H1 (cell line): Measurements from ENCODE around the gene CLCF1. TPM values are rescaled to one million over a fixed set of nuclear protein-coding genes. Genes with fewer than 3 reads are reported as not detected.

ENCODE experiments used
- CTCF ChIA-PET: fragments of 300-600 bp; sonication (Branson Sonifier 250); formaldehyde crosslinking; loops from one replicate; lab custom pipeline; 2021; ENCODE audit not compliant: partially characterized antibody; lab: Charles Lee
- POLR2A ChIA-PET: fragments of 300-600 bp; sonication (Branson Sonifier 250); formaldehyde crosslinking; loops from one replicate; lab custom pipeline; 2021; ENCODE audit warnings: inconsistent platforms; ENCODE audit not compliant: partially characterized antibody; lab: Charles Lee
- DNase-seq, 2 experiments: peaks; one replicate each; pipeline versions ENCODE4 v3.0.0 to v3.0.0-alpha.2; 2010 to 2022; ENCODE audit warnings: low spot score in 2 of 2, low read depth in 1 of 2, mixed read lengths in 1 of 2
- FAIRE-seq: peaks from 2 replicates; lab custom pipeline; 2011; peaks lifted over from hg19 to GRCh38; lab: Jason Lieb, UNC
- H2AFZ ChIP-seq: 2 replicates; pipeline ENCODE4 v1.8.1; 2012; ENCODE audit warnings: low read length, inconsistent platforms
- H2AK5ac ChIP-seq: 2 replicates; pipeline ENCODE4 v1.6.1; 2013; ENCODE audit warnings: low read depth, low read length
- H2BK120ac ChIP-seq: replicated peaks from 2 replicates; pipeline ENCODE3; 2013; ENCODE audit warnings: low read depth, low read length, inconsistent platforms
- H2BK12ac ChIP-seq: 2 replicates; pipeline ENCODE4 v1.6.1; 2013; ENCODE audit warnings: low read depth, low read length
- H2BK15ac ChIP-seq: 2 replicates; pipeline ENCODE4 v1.6.1; 2013; ENCODE audit warnings: low read length
- H2BK20ac ChIP-seq: 2 replicates; pipeline ENCODE4 v1.6.1; 2013; ENCODE audit warnings: low read length
- H2BK5ac ChIP-seq: 2 replicates; pipeline ENCODE4 v1.6.1; 2013; ENCODE audit warnings: low read depth, low read length
- H3K14ac ChIP-seq: 2 replicates; pipeline ENCODE4 v1.6.1; 2013; ENCODE audit warnings: inconsistent platforms; ENCODE audit not compliant: insufficient read length
- H3K18ac ChIP-seq: 2 replicates; pipeline ENCODE4 v1.6.1; 2013; ENCODE audit warnings: low read length; ENCODE audit errors: extremely low read depth
- H3K23ac ChIP-seq: 2 replicates; pipeline ENCODE4 v1.6.1; 2013; ENCODE audit warnings: inconsistent platforms; ENCODE audit not compliant: insufficient read length
- H3K23me2 ChIP-seq: 2 replicates; pipeline ENCODE4 v1.6.1; 2013; ENCODE audit warnings: low read depth, low read length
- H3K27ac ChIP-seq: 2 replicates; pipeline ENCODE4 v1.6.1; 2011; ENCODE audit warnings: low read depth, low read length, inconsistent platforms
- H3K27me3 ChIP-seq, 4 experiments: replicated peaks in 1 of 4; 1 replicate in 1 of 4; 2 replicates in 3 of 4; pipeline versions ENCODE4 v1.6.1 to v1.8.1; 2011 to 2013; ENCODE audit warnings: low read length in 3 of 4, mild to moderate bottlenecking in 3 of 4, inconsistent platforms in 2 of 4, mixed read lengths in 2 of 4, moderate library complexity in 1 of 4; ENCODE audit not compliant: control insufficient read depth in 3 of 4, insufficient read depth in 3 of 4; ENCODE audit errors: extremely low read depth in 1 of 4
- H3K36me3 ChIP-seq, 4 experiments: 2 replicates each; pipeline versions ENCODE4 v1.6.1 to v1.8.1; 2011 to 2013; ENCODE audit warnings: mild to moderate bottlenecking in 4 of 4, low read length in 3 of 4, moderate library complexity in 2 of 4, control low read depth in 1 of 4, inconsistent platforms in 1 of 4; ENCODE audit not compliant: insufficient read depth in 4 of 4, control insufficient read depth in 2 of 4
- H3K4ac ChIP-seq: replicated peaks from 2 replicates; pipeline ENCODE3; 2013; ENCODE audit warnings: low read length, low read depth, mixed read lengths, inconsistent platforms; ENCODE audit not compliant: insufficient read length
- H3K4me1 ChIP-seq, 4 experiments: replicated peaks in 1 of 4; 1 replicate in 1 of 4; 2 replicates in 3 of 4; pipeline versions ENCODE4 v1.6.1 to v1.8.1; 2011 to 2013; ENCODE audit warnings: low read length in 3 of 4, inconsistent platforms in 2 of 4, mixed read lengths in 1 of 4; ENCODE audit not compliant: insufficient read depth in 4 of 4, control insufficient read depth in 3 of 4
- H3K4me2 ChIP-seq, 2 experiments: 2 replicates each; pipeline versions ENCODE4 v1.6.1 to v1.8.1; 2011 to 2013; ENCODE audit warnings: low read depth in 2 of 2, low read length in 2 of 2, control low read depth in 1 of 2, inconsistent platforms in 1 of 2, mild to moderate bottlenecking in 1 of 2; ENCODE audit not compliant: insufficient read depth in 1 of 2
- H3K4me3 ChIP-seq, 4 experiments: fragments of 200-600, 300-600 bp in 1 of 4; sonication (generic), shearing (Covaris generic), sonication (Bioruptor Twin) in 1 of 4; 2 replicates each; pipeline versions ENCODE4 v1.5.1 to v1.8.1; 2011 to 2016; ENCODE audit warnings: low read length in 4 of 4, low read depth in 3 of 4, control low read depth in 2 of 4, inconsistent platforms in 2 of 4, mild to moderate bottlenecking in 2 of 4, mixed read lengths in 1 of 4, moderate library complexity in 1 of 4; ENCODE audit not compliant: insufficient read depth in 2 of 4; ENCODE audit errors: extremely low read depth in 1 of 4
- H3K56ac ChIP-seq: replicated peaks from 2 replicates; pipeline ENCODE3; 2013; ENCODE audit warnings: low read depth, mild to moderate bottlenecking, mixed read lengths, low read length, inconsistent platforms; ENCODE audit not compliant: insufficient read length
- H3K79me1 ChIP-seq: 2 replicates; pipeline ENCODE4 v1.6.1; 2013; ENCODE audit warnings: low read depth, low read length, control low read depth
- H3K79me2 ChIP-seq, 2 experiments: 2 replicates each; pipeline versions ENCODE4 v1.6.1 to v1.8.1; 2012 to 2013; ENCODE audit warnings: low read length in 2 of 2, mild to moderate bottlenecking in 2 of 2, inconsistent platforms in 1 of 2; ENCODE audit not compliant: insufficient read depth in 2 of 2, control insufficient read depth in 1 of 2
- H3K9ac ChIP-seq, 4 experiments: replicated peaks in 1 of 4; 1 replicate in 1 of 4; 2 replicates in 3 of 4; pipeline versions ENCODE4 v1.6.1 to v1.8.1; 2011 to 2013; ENCODE audit warnings: low read depth in 3 of 4, low read length in 3 of 4, control low read depth in 2 of 4, mild to moderate bottlenecking in 2 of 4, moderate library complexity in 2 of 4, inconsistent platforms in 1 of 4; ENCODE audit errors: extremely low read depth in 1 of 4
- H3K9me3 ChIP-seq, 2 experiments: 2 replicates each; pipeline versions ENCODE4 v1.6.1 to v1.8.1; 2012 to 2013; ENCODE audit warnings: mild to moderate bottlenecking in 2 of 2, moderate library complexity in 2 of 2, control low read depth in 1 of 2, inconsistent platforms in 1 of 2, low read depth in 1 of 2, low read length in 1 of 2, mixed read lengths in 1 of 2; ENCODE audit not compliant: insufficient read depth in 2 of 2
- H4K20me1 ChIP-seq, 2 experiments: replicated peaks in 1 of 2; 2 replicates each; pipeline versions ENCODE3 to v1.8.1; 2011 to 2013; ENCODE audit warnings: inconsistent platforms in 2 of 2, low read length in 2 of 2, mild to moderate bottlenecking in 1 of 2; ENCODE audit not compliant: insufficient read depth in 2 of 2, control insufficient read depth in 1 of 2
- H4K5ac ChIP-seq: 2 replicates; pipeline ENCODE4 v1.6.1; 2013; ENCODE audit warnings: low read length, low read depth, mixed read lengths, inconsistent platforms; ENCODE audit not compliant: insufficient read length
- H4K8ac ChIP-seq: 2 replicates; pipeline ENCODE4 v1.8.0; 2013; ENCODE audit warnings: mild to moderate bottlenecking, moderate library complexity, low read length, inconsistent platforms; ENCODE audit not compliant: insufficient read depth; ENCODE audit errors: extremely low read depth
- H4K91ac ChIP-seq: replicated peaks from 2 replicates; pipeline ENCODE3; 2013; ENCODE audit warnings: low read length, mixed read lengths, inconsistent platforms; ENCODE audit not compliant: insufficient read length
- MAFK ChIP-seq: IDR thresholded peaks from 2 replicates; pipeline ENCODE4 v1.6.1; 2012; ENCODE audit warnings: low read depth, mild to moderate bottlenecking, improper control_type of control experiment, low read length
- SAP30 ChIP-seq: fragments of 300-600 bp; sonication (generic); IDR thresholded peaks from 2 replicates; pipeline ENCODE4 v1.7.1; 2012; ENCODE audit warnings: low read length, moderate library complexity, mild to moderate bottlenecking, inconsistent platforms; ENCODE audit not compliant: insufficient read depth, insufficient replicate concordance
- WGBS, 2 experiments: shearing (Covaris generic) in 1 of 2; methylation state at CpG; one replicate each; pipeline versions ENCODE4 v1.1.6 to v1.1.7; 2013 to 2015; ENCODE audit warnings: low lambda C conversion rate in 2 of 2, mixed read lengths in 2 of 2, inconsistent platforms in 1 of 2, low coverage in 1 of 2, missing lambda C conversion rate in 1 of 2; ENCODE audit not compliant: insufficient replicate concordance in 2 of 2, insufficient coverage in 1 of 2, insufficient read length in 1 of 2; ENCODE audit errors: extremely low coverage in 1 of 2, missing lambda C conversion rate in 1 of 2; 5-methylcytosine and 5-hydroxymethylcytosine counted together
- polyA plus RNA-seq, 7 experiments: library from polyadenylated mRNA; depleted of rRNA in 3 of 7; stranded (reverse) in 5 of 7; unstranded in 2 of 7; fragments of >200 nt in 5 of 7; fragments of 200-250 nt in 2 of 7; gene quantifications; 1 replicate in 5 of 7; 2 replicates in 1 of 7; 4 replicates in 1 of 7; pipeline versions ENCODE4 v1.2.1 to v1.2.3, GENCODE V29; 2011 to 2013; ENCODE audit warnings: missing spikeins in 2 of 7, mixed read lengths in 2 of 7
- total RNA-seq: library from RNA; stranded (reverse); fragmentation: NEBNext Ultra II Directional; extraction: Animal tissue kit (Norgen Biotek cat#: 25700); gene quantifications from 2 replicates; pipeline ENCODE4 v1.2.1, GENCODE V29; 2021

The CLCF1 gene
- total and polyA plus RNA-seq, 2 of the 8 experiments (the other 6 are each of a cell fraction or from before 2014, with no cell fraction given), result 0.32 to 1.2 TPM

GRCh38 chr11:67419325-67420049 is 46.1 kb upstream of the CLCF1 start:
- Histone ChIP-seq H3K36me3 (no peaks in the 10 kb centered on the region), H2BK15ac (0 out of 2 replicates have a peak overlapping the region, but pooled peaks have one; percentile 46), H3K9me3 (no peaks in the 10 kb centered on the region), H4K91ac (no peak overlapping the region), H4K5ac (no peak overlapping the region), H3K56ac (no peak overlapping the region), H3K27me3 (peaks cover 0 to 8% (median 5%) of the 10 kb centered on the region in 4 experiments; a peak in 4 of 7 replicates), H2BK12ac (no peak overlapping the region), H2AK5ac (no peak overlapping the region), H2BK5ac (no peak overlapping the region), H2AFZ (no peak overlapping the region), H3K79me2 (no peaks in the 10 kb centered on the region), H3K4me2 (no peak overlapping the region; a peak in 1 of 4 replicates), H3K27ac (no peak overlapping the region), H2BK120ac (no peak overlapping the region), H4K8ac (peak overlapping the region; percentile 3; the same call in 1 of the 2 replicates), H3K79me1 (no peaks in the 10 kb centered on the region), H3K14ac (no peak overlapping the region), H3K4me3 (no peak overlapping the region), H3K23me2 (peaks cover 12% of the 10 kb centered on the region; the same call in 1 of the 2 replicates), H3K23ac (no peak overlapping the region), H4K20me1 (peaks cover 0 to 3% of the 10 kb centered on the region in 2 experiments), H2BK20ac (no peak overlapping the region), H3K18ac (no peak overlapping the region), H3K4ac (no peak overlapping the region), H3K4me1 (peaks cover 4 to 15% (median 11%) of the 10 kb centered on the region in 4 experiments), H3K9ac (no peak overlapping the region)
- DNase-seq (no peak), FAIRE-seq (no peak)
- 88% methylated on average over 21 of the region's 21 CpGs; no CpG with 5 or more reads in 1 of the 2 experiments for WGBS, 2 experiments
- POLR2A ChIA-PET, result interaction anchor here (0.6 to 10.2 kb wide), 16 partner anchors 9 to 74 kb away, joined by 3 to 104 read pairs (median 4); partner anchors contain the start of genes CORO1B, PPP1CA, PTPRCAP and RPS6KB2
- CTCF ChIA-PET, result interaction anchor here (1.3 to 2.4 kb wide), 4 partner anchors 12 to 86 kb away, joined by 3 to 13 read pairs (median 5); partner anchors contain the start of genes PITPNM1, PPP1CA and TBC1D10C
- TF ChIP-seq SAP30 (no peak), MAFK (no peak)
